GM19395 (cell line): ENCODE data around the gene ECHDC3.

ENCODE experiments used
- ATAC-seq: cut with Tn5 transposase; IDR thresholded peaks from one replicate; pipeline ENCODE4 v1.9.1; 2021; ENCODE audit warnings: mild to moderate bottlenecking, moderate library complexity; ENCODE audit not compliant: unreplicated experiment

ECHDC3 gene

DNA sequence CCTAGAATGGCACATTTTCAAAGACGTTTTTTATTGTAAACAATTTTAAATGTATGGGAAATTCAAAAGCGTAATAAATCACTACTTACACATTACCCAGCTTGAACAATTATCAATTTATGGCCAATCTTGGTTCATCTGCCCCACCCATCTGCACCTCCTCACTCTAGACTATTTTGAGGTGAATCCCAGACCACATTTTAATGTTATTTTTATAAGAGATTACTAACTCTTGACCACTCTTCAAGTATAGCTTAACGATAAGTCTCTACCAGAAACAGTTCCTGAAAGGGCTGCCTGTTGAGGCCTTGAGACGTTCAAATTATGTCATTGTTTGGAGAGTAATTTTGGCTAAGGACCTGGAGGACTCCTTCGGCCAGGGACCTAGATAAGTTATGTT, 33.2 kb downstream of the ECHDC3 start:
- no peak for ATAC-seq

- no peak for ATAC-seq
These were observed 33.9 kb downstream of the ECHDC3 start for GRCh38 chr10:11776080-11776479.

DNA sequence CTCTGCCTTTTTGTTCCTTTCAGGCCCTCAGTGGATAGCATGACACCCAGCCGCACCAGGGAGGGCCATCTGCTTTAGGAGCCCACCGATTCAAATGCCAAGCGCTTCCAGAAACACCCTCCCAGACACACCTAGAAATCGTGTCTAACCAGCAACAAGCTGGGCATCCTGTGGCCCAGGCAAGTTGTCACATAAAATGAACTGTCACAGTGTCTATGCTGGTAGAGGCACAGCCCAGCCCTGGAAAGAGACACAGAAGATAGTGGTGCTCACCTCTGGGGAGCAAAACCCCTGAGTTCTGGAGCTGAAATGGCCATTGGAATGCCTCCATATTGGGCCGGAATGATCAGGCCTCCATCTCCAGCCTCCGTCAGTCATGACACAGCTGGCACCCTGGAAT, 38.9 kb downstream of the ECHDC3 start:
- no peak for ATAC-seq

- peak; percentile 84 for ATAC-seq
These were observed 40.8 kb downstream of the ECHDC3 start for GRCh38 chr10:11782793-11783557.

DNA sequence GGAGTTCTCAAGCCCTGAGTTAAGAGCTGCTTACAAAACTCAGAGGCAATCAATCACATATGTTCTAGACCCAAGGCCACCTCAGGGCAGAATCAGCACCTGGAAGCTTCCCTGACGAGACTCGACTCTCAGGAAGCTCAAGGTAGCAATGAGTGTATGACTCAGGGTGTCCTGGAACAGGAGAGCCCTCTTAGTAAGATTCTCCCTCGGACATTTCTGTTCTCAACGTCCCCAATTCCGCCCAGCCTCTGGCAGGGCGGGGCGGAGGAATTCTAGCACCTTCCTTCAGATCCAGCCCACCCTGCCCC, 41.3 kb downstream of the ECHDC3 start:
- ATAC-seq: no peak

DNA sequence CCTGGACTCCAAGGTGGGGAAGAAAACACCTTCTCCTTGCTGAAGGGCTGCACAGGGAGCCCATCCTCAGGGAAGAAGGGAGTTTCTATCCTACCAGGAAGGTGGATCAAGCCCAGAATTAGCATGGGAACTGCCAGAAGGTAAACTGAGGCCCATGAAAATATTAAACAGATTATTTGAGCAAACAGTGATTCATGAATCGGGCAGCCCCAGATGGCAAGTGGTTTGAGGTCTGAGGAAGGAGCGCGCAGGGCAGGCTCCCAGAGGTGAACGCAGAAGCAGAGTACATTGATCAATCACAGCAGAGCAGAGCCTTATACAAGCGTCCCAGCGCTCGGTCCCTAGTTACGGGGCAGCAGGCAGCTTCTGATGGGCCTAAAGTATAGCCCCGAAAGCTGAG, 45.2 kb downstream of the ECHDC3 start:
- ATAC-seq: no peak

GRCh38 chr10:11787846-11788245, 45.7 kb downstream of the ECHDC3 start:
- ATAC-seq: no peak

- ATAC-seq: no peak
These were observed 47.1 kb downstream of the ECHDC3 start for GRCh38 chr10:11789306-11789705.

GRCh38 chr10:11789956-11790355, 47.8 kb downstream of the ECHDC3 start:
- no peak for ATAC-seq

GRCh38 chr10:11793762-11794479, 51.7 kb downstream of the ECHDC3 start:
- ATAC-seq: no peak

GRCh38 chr10:11794566-11794965, 52.4 kb downstream of the ECHDC3 start:
- no peak for ATAC-seq

DNA sequence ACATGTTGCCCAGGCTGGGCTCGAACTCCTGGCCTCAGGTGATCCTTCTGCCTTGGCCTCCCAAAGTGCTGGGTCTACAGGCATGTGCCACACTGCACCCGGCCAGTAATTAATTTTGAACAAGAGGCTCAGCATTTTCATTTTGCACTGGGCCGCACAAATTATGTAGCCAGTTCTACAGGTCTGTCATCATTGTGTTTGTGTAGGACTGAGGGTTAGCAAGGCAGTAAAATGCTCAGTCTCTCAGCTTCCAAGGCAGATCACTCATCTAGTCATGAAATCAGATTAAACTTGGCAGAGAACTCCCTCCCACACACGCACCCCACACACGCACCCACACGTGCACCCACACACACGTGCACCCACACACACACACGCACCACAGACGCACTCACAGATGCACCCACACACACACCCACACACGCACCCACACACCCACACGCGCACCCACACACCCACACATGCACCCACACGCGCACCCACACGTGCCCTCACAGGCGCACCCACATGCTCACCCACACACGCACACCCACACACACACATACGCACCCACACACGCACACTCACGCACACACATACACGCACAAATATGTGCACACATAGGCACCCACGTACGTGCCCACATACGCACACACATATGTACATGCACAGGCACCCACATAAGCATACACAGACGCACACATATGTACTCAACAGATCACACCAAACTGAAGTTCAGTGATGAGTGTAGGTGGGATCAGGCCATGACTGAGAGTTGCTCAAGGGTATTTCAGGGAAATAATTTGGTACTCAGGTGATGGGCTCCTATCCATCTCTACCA, 53.1 kb downstream of the ECHDC3 start:
- no peak for ATAC-seq

- ATAC-seq: no peak
These were observed 54.3 kb downstream of the ECHDC3 start for GRCh38 chr10:11796474-11796873.

- ATAC-seq: no peak
These were observed 55.1 kb downstream of the ECHDC3 start for GRCh38 chr10:11797281-11797680.

GRCh38 chr10:11797847-11798633, 55.9 kb downstream of the ECHDC3 start:
- ATAC-seq: no peak

GRCh38 chr10:11798845-11799735, 56.9 kb downstream of the ECHDC3 start:
- ATAC-seq: no peak

DNA sequence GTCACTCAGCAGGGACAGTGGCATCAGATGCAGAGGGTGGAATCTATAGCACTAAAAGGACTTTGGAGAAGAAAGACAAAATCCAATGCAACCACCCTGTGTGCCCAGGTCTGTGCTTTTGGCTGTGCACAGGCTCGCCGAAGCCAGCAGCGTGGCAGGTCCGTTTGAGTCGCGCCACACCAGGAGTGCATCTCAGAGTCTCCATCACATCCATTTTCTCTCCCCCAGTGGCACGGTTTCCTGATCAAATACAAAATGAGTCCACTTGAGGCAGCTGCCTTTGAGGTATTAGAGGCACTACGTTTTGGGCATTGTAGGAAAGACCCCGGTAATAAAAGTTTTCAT, 57.5 kb downstream of the ECHDC3 start:
- ATAC-seq: no peak

GRCh38 chr10:11804336-11804735, 62.2 kb downstream of the ECHDC3 start:
- ATAC-seq: no peak

- no peak for ATAC-seq
These were observed 63.6 kb downstream of the ECHDC3 start for GRCh38 chr10:11805792-11806191.

- ATAC-seq: no peak
These were observed 64.5 kb downstream of the ECHDC3 start for GRCh38 chr10:11806706-11807105.
